Subcutaneous adipose tissue (tissue), 4 donors: ENCODE data around the gene ADAM15. TPM values are rescaled to one million over a fixed set of nuclear protein-coding genes. Genes with fewer than 3 reads are reported as not detected.

ENCODE experiments used
- total RNA-seq, 4 donors: library from RNA; depleted of rRNA; stranded (reverse); fragments of >200 nt; gene quantifications; one replicate each; pipeline ENCODE4 v1.1.0, GENCODE V29; 2016
- TF ChIP-seq, protein P1 (sequence below): fragments of 450-650 bp; IDR thresholded peaks from one replicate; pipeline ENCODE4 v1.5.1; 2016; ENCODE audit warnings: low read depth, mild to moderate bottlenecking, control low read depth, antibody characterized with exemption, moderate library complexity

Gene ADAM15, protein sequence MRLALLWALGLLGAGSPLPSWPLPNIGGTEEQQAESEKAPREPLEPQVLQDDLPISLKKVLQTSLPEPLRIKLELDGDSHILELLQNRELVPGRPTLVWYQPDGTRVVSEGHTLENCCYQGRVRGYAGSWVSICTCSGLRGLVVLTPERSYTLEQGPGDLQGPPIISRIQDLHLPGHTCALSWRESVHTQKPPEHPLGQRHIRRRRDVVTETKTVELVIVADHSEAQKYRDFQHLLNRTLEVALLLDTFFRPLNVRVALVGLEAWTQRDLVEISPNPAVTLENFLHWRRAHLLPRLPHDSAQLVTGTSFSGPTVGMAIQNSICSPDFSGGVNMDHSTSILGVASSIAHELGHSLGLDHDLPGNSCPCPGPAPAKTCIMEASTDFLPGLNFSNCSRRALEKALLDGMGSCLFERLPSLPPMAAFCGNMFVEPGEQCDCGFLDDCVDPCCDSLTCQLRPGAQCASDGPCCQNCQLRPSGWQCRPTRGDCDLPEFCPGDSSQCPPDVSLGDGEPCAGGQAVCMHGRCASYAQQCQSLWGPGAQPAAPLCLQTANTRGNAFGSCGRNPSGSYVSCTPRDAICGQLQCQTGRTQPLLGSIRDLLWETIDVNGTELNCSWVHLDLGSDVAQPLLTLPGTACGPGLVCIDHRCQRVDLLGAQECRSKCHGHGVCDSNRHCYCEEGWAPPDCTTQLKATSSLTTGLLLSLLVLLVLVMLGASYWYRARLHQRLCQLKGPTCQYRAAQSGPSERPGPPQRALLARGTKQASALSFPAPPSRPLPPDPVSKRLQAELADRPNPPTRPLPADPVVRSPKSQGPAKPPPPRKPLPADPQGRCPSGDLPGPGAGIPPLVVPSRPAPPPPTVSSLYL
- 100 to 1,000 TPM in 2 of 4 donors, 10 to 100 TPM in 2; 61.4 to 189 (median 87.5) TPM for total RNA-seq

DNA sequence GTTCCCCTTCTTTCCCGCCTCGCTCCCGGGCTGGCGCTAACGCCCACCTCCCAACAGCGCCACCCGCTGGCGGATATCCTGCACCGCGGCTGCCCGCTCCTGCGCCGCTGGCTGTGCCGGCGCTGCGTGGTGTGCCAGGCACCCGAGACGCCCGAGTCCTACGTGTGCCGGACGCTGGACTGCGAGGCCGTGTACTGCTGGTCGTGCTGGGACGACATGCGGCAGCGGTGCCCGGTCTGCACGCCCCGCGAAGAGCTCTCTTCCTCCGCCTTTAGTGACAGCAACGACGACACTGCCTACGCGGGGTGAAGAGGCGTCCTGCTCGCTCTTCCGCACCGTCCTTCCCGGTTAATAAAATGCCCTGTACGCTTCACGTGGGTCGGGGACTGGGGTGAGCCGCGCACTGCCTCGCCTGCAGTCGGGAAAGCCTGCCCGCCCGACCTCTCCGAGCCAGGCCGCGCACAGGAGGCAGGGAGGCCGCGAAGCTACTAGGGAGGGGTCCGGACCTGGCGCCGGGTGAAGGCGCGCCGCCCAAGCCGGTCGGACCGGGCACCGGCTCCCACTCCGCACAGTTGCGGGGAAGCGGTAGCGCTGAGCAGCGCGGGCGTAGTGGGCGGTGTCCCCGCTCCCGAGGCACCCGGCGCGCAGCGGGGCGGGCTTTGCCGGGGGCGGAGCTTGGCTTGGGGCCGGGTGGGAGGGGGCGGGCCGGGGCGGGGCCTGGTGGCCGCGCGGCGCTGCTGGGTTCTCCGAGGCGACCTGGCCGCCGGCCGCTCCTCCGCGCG is at the start of gene ADAM15:
Gene ADAM15 (plus strand): TSS at position 757 of the 782 bp plus-strand sequence. CDS start 71 bp downstream, outside the sequence.
- TF ChIP-seq, protein P1, sequence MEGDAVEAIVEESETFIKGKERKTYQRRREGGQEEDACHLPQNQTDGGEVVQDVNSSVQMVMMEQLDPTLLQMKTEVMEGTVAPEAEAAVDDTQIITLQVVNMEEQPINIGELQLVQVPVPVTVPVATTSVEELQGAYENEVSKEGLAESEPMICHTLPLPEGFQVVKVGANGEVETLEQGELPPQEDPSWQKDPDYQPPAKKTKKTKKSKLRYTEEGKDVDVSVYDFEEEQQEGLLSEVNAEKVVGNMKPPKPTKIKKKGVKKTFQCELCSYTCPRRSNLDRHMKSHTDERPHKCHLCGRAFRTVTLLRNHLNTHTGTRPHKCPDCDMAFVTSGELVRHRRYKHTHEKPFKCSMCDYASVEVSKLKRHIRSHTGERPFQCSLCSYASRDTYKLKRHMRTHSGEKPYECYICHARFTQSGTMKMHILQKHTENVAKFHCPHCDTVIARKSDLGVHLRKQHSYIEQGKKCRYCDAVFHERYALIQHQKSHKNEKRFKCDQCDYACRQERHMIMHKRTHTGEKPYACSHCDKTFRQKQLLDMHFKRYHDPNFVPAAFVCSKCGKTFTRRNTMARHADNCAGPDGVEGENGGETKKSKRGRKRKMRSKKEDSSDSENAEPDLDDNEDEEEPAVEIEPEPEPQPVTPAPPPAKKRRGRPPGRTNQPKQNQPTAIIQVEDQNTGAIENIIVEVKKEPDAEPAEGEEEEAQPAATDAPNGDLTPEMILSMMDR = no peak

DNA sequence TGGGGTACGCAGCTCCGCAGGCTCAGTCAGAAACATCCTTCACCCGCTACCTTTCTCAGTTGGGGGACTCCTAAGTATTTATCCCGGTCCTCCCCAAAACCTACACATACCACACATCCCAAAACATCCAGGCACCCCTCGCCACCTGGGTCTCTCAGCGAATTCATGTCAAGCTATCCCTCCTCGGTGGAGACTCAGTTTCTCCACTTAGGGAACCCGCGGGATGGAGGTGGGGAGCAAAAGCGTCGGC is 49.8 kb upstream of the ADAM15 start:
- TF ChIP-seq, protein P1 = no peak

DNA sequence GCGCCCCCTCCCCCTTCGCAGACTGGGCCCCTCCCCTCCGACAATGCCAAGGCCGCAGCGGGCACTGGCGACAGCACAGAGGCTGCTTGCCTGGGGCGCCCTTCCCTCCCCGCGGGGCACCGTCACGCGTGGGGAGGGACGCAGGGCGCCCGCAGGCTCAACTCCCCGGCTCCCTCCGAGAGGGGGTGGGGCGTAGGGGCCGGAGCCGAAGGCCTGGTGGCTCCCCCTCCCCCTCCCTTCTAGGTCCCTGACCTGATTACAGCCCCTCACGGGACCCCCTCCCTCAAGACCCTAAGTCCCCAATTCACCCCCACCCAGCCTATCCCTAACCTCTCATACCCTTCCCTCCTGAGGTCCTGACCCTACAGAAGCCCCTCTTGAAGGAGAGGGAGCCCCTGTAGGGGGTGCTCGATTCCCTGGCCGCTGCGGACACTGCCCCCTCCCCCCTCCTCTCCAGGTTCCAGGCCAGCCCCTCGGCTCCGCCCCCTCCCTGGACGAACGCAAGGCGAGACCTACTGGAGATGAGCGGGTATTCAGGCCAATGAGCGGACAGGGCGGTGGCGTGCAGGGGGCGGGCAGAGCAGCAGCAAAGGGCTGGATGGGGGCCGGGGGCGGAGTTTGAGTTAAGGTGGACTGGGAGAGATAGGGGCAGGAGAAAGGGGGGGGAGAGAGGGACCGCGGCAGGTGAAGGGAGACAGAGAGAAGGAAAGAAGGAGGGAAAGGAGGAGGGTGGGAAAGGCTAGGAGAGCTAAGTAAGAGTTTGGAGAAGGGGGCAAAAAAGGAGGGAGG is 49.2 kb upstream of the ADAM15 start:
- TF ChIP-seq, protein P1 = no peak

DNA sequence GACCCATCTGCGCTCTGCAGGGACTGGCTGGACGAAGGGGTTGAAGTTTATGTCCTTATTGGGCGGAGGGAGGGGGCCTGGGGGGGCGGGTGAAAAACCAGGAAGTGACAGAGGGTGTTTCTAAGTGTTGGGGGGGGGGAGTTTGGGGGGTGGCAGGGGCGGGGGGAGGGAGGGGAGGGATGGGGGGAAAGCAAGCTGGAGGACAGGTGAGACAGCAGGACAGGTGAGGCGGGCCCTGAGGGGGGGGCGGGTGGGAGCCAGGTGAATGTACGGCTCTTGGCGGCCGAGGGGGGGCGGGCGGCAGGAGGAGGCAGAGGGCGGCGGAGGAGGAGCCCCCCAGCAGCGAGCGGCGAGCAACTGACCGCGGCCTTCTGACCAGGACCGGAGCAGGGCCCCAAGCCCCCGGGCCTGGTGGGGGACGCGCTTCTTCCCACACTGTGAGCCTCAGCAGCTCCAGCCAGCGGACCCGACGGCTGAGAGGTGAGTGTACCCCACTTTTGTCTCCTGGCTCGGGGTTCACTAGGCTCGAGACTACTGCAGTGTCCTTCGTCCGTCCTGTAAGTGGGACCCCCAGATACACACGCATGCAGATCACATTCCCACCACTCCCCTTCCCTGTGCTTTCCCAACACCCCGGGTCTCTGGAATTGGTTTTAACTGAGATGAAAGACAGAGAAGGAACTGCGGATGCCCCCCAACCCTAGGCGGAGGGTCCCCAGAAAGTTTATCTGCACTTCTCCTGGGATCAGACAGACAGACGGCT is 48.5 kb upstream of the ADAM15 start, which contains the start of gene ZBTB7B:
Gene ZBTB7B (plus strand): TSS at position 339 of the 763 bp plus-strand sequence. CDS start 11,859 bp downstream, outside the sequence.
- TF ChIP-seq, protein P1 = no peak

DNA sequence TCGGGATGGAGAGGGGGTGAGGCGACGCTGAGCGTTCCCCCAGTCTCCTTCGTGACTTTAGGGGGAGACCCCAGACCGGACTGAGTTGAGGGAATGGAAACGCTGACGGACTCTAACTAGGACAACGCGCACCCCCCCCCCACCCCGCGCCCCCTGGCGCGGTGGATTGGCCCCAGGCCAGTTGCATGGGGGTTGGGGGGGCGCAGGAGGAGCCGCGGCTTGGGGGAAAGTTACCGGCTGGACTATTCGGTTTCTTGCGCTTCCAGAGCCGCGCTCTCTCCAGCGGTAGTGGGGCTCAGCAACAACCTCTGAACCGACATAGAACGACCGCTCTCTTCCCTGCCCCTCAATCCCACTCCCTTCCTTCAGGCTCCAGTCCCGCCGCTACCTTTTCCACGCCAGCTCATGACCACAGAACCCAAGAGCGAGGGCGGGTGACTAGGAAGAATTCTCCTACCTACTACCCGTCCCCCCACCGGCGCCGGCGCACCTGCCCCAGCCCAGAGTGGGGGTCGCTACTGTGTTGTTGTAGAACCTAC is 47.8 kb upstream of the ADAM15 start:
- TF ChIP-seq, protein P1 = no peak

DNA sequence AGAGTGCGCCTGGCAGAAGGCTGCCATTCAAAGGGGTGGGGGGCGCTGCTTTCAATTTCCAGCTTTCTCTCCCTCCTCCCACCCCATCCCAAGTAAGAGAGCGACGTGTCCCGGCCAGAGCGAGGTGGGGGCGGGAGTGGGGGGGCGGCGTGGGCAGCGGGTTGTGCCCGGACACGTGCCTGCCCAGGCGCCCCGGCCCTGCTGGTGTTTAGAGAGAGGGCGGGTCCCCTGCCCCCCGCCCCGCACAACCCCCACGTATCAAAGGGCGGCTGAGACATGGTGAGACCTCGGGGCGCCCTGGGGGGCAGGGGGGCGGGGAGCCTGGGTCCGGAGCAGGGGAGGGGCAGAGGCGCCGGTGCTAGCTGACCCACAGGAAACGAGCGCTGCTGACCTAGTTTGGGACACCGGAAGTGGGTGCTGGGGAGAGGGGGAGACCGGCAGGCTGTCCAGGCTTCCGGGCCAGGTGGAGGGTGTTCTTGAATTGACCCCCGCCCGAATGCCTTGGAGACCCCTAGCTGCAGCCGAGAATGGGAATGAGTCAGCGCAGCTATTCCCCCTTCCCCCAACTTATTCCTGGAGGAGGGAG is 47.3 kb upstream of the ADAM15 start:
- TF ChIP-seq, protein P1 = no peak
